ENCODE data around the gene ADISSP. TPM values are rescaled to one million over a fixed set of nuclear protein-coding genes. Genes with fewer than 3 reads are reported as not detected.
A peak's percentile ranks its signal among the peaks of the same experiment; 100 is the strongest.

Gene ADISSP
- total and polyA plus RNA-seq, 2 donors (not counting 1 experiment from before 2014, with no cell fraction given), result 18.4 to 28.8 TPM

DNA sequence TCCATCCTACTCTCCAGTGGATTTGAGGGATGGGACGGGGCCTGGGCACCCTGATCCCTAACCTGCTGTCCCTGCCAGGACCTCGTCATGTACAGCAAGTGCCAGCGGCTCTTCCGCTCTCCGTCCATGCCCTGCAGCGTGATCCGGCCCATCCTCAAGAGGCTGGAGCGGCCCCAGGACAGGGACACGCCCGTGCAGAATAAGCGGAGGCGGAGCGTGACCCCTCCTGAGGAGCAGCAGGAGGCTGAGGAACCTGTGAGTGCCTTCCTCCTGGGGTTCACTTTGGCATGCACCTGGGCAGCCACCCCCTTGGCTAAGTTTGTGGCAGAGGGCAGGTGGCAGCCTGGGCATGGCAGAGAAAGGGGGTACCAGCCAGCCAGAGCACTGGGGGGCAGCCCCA lies 34.3 kb upstream of the ADISSP start:
- no peaks in the 10 kb centered on the region for H3K27me3 ChIP-seq (replicated peaks in 1 of 4; ENCODE audit: control extremely low read depth in 1 of 4, control insufficient read depth in 3 of 4, insufficient read depth in 4 of 4, low read length in 3 of 4)
- H3K4me1 Mint-ChIP-seq, result peaks cover 63% of the 10 kb centered on the region
- peaks cover 42% of the 10 kb centered on the region for H3K79me2 ChIP-seq (ENCODE audit: control insufficient read depth, insufficient read depth, low read length)
- TF ChIP-seq EZH2 (IDR thresholded peaks at IDR 0.05; ENCODE audit: borderline replicate concordance, insufficient read depth, low read depth, low read length, poor library complexity, severe bottlenecking), result no peak
- TF ChIP-seq, protein P1, sequence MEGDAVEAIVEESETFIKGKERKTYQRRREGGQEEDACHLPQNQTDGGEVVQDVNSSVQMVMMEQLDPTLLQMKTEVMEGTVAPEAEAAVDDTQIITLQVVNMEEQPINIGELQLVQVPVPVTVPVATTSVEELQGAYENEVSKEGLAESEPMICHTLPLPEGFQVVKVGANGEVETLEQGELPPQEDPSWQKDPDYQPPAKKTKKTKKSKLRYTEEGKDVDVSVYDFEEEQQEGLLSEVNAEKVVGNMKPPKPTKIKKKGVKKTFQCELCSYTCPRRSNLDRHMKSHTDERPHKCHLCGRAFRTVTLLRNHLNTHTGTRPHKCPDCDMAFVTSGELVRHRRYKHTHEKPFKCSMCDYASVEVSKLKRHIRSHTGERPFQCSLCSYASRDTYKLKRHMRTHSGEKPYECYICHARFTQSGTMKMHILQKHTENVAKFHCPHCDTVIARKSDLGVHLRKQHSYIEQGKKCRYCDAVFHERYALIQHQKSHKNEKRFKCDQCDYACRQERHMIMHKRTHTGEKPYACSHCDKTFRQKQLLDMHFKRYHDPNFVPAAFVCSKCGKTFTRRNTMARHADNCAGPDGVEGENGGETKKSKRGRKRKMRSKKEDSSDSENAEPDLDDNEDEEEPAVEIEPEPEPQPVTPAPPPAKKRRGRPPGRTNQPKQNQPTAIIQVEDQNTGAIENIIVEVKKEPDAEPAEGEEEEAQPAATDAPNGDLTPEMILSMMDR (IDR thresholded peaks at IDR 0.05), result no peak
- peaks cover 46 to 62% of the 10 kb centered on the region in 2 donors for H3K4me1 ChIP-seq (ENCODE audit: control insufficient read depth in 2 of 2, insufficient read depth in 2 of 2, low read length in 2 of 2)
- no peak overlapping the region for H3K4me3 ChIP-seq (ENCODE audit: control extremely low read depth in 1 of 5, extremely low read depth in 1 of 5, insufficient read depth in 1 of 5, low read depth in 2 of 5, low read length in 4 of 5)
- no peaks in the 10 kb centered on the region for H3K9me3 Mint-ChIP-seq (ENCODE audit: insufficient read depth)
- peak overlapping the region in 1 of 2 donors; percentile 85 for H3K27ac ChIP-seq (ENCODE audit: low read length in 2 of 2)
- POLR2A ChIA-PET, result no interaction called here
- CTCF ChIA-PET, result interaction anchor here (1.2 to 2.7 kb wide), 2 partner anchors 13 to 53 kb away, joined by 3 to 13 read pairs; no protein-coding TSS in a partner anchor
- no peak overlapping the region for H3K4me3 Mint-ChIP-seq
- H3K36me3 ChIP-seq (replicated peaks in 1 of 2; ENCODE audit: control extremely low read depth in 1 of 2, control insufficient read depth in 1 of 2, extremely low read depth in 1 of 2, insufficient read depth in 2 of 2, low read length in 1 of 2), result peaks cover 0 to 62% of the 10 kb centered on the region in 2 experiments
- H2AFZ ChIP-seq (ENCODE audit: insufficient read depth, low read depth, low read length, poor library complexity, severe bottlenecking), result no peak overlapping the region
- H4K20me1 ChIP-seq (ENCODE audit: control insufficient read depth, insufficient read depth, low read length, poor library complexity, severe bottlenecking), result peaks cover 4% of the 10 kb centered on the region
- no peak overlapping the region for H3K9ac ChIP-seq (ENCODE audit: low read length)
- H3K4me2 ChIP-seq (replicated peaks; ENCODE audit: low read depth, low read length, poor library complexity, severe bottlenecking), result no peak overlapping the region
- intact Hi-C loops (cut with micrococcal nuclease), result no loop called here
- ATAC-seq (ENCODE audit: low read depth) (no peak), DNase-seq (no peak)
- H3K9me3 ChIP-seq (ENCODE audit: control extremely low read depth in 1 of 3, control insufficient read depth in 2 of 3, insufficient read depth in 1 of 3, low read length in 2 of 3), result no peaks in the 10 kb centered on the region
- H3K27ac Mint-ChIP-seq, result peak overlapping the region; percentile 32
- WGBS (ENCODE audit: insufficient coverage), result 99% methylated on average over 13 of the region's 13 CpGs
- H3K27me3 Mint-ChIP-seq, result no peaks in the 10 kb centered on the region

DNA sequence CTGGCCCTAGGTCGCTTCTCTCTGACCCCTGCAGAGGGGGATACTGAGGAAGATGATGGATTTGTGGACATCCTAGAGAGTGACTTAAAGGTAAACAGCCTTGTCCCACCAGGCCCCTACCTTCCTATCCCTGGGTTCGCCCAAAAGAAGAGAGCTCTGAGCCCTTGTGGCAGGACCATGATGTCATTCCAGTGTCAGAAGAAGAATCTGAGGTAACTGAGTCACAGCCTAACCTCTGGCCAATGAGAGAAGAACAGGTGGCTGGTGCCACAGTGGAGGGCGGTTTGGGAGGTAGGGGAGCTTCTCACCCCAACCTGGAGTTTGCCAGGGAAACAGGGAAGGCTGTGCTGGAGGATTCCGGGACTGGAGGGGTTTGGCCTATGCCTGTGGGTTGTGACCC lies 33.7 kb upstream of the ADISSP start:
- Mint-ChIP-seq H3K27me3 (no peaks in the 10 kb centered on the region), H3K9me3 (ENCODE audit: insufficient read depth) (no peaks in the 10 kb centered on the region), H3K4me3 (no peak overlapping the region), H3K4me1 (peaks cover 65% of the 10 kb centered on the region), H3K27ac (peak overlapping the region; percentile 94)
- TF ChIP-seq, protein P1 (IDR thresholded peaks at IDR 0.05), result no peak
- no peak for TF ChIP-seq EZH2 (IDR thresholded peaks at IDR 0.05; ENCODE audit: borderline replicate concordance, insufficient read depth, low read depth, low read length, poor library complexity, severe bottlenecking)
- intact Hi-C loops (cut with micrococcal nuclease), result no loop called here
- no peak overlapping the region for H3K4me2 ChIP-seq (replicated peaks; ENCODE audit: low read depth, low read length, poor library complexity, severe bottlenecking)
- H3K36me3 ChIP-seq (replicated peaks in 1 of 2; ENCODE audit: control extremely low read depth in 1 of 2, control insufficient read depth in 1 of 2, extremely low read depth in 1 of 2, insufficient read depth in 2 of 2, low read length in 1 of 2), result peaks cover 0 to 62% of the 10 kb centered on the region in 2 experiments
- peaks cover 43% of the 10 kb centered on the region for H3K79me2 ChIP-seq (ENCODE audit: control insufficient read depth, insufficient read depth, low read length)
- no peak for ATAC-seq (ENCODE audit: low read depth)
- H3K27ac ChIP-seq (ENCODE audit: low read length in 2 of 2), result peak overlapping the region; percentile 79 to 85
- H3K9me3 ChIP-seq (ENCODE audit: control extremely low read depth in 1 of 3, control insufficient read depth in 2 of 3, insufficient read depth in 1 of 3, low read length in 2 of 3), result no peaks in the 10 kb centered on the region
- DNase-seq, result no peak
- ChIA-PET POLR2A (interaction anchor here (1.0 kb wide), 1 partner anchor 10 kb away, joined by 3 read pairs; no protein-coding TSS in a partner anchor), CTCF (interaction anchor here (1.2 to 2.7 kb wide), 3 partner anchors 12 to 53 kb away, joined by 3 to 13 read pairs (median 5); partner anchors contain the start of gene AP5S1)
- no peak overlapping the region for H3K4me3 ChIP-seq (ENCODE audit: control extremely low read depth in 1 of 5, extremely low read depth in 1 of 5, insufficient read depth in 1 of 5, low read depth in 2 of 5, low read length in 4 of 5)
- H3K4me1 ChIP-seq (ENCODE audit: control insufficient read depth in 2 of 2, insufficient read depth in 2 of 2, low read length in 2 of 2), result peaks cover 49 to 67% of the 10 kb centered on the region in 2 donors
- 93% methylated on average over 4 of the region's 4 CpGs for WGBS (ENCODE audit: insufficient coverage)
- H2AFZ ChIP-seq (ENCODE audit: insufficient read depth, low read depth, low read length, poor library complexity, severe bottlenecking), result no peak overlapping the region
- no peaks in the 10 kb centered on the region for H3K27me3 ChIP-seq (replicated peaks in 1 of 4; ENCODE audit: control extremely low read depth in 1 of 4, control insufficient read depth in 3 of 4, insufficient read depth in 4 of 4, low read length in 3 of 4)
- no peak overlapping the region for H3K9ac ChIP-seq (ENCODE audit: low read length)
- H4K20me1 ChIP-seq (ENCODE audit: control insufficient read depth, insufficient read depth, low read length, poor library complexity, severe bottlenecking), result peaks cover 4% of the 10 kb centered on the region

Data from B cell (primary cell).